ENCODE measurements around the gene ENDOU.

The ENDOU gene

DNA sequence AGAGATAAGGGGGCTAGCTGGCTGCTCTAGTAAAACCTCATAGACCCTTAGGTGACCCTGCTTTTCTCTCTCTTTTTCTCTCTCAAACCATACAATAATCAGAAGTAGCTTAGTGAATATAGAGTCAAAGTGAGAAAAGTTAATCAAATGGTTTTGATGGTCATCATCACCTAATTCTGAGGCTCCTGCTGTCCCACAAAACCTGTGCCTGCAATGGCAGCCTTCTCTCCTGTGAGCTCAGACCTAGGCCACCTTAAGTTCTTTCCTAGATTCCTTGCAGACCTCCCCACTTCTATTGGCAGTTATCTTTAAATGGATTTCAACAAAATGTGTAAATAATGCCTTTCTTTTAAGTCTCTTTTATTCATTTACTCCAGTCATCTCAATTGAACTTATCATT is 17.9 kb downstream of the ENDOU start:
- Histone ChIP-seq H3K27ac (no peak overlapping the region), H3K4me3 (no peak overlapping the region)
- TF ChIP-seq, protein P1, sequence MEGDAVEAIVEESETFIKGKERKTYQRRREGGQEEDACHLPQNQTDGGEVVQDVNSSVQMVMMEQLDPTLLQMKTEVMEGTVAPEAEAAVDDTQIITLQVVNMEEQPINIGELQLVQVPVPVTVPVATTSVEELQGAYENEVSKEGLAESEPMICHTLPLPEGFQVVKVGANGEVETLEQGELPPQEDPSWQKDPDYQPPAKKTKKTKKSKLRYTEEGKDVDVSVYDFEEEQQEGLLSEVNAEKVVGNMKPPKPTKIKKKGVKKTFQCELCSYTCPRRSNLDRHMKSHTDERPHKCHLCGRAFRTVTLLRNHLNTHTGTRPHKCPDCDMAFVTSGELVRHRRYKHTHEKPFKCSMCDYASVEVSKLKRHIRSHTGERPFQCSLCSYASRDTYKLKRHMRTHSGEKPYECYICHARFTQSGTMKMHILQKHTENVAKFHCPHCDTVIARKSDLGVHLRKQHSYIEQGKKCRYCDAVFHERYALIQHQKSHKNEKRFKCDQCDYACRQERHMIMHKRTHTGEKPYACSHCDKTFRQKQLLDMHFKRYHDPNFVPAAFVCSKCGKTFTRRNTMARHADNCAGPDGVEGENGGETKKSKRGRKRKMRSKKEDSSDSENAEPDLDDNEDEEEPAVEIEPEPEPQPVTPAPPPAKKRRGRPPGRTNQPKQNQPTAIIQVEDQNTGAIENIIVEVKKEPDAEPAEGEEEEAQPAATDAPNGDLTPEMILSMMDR (IDR thresholded peaks at IDR 0.05), result no peak
- no peak for DNase-seq (ENCODE audit: low spot score)

DNA sequence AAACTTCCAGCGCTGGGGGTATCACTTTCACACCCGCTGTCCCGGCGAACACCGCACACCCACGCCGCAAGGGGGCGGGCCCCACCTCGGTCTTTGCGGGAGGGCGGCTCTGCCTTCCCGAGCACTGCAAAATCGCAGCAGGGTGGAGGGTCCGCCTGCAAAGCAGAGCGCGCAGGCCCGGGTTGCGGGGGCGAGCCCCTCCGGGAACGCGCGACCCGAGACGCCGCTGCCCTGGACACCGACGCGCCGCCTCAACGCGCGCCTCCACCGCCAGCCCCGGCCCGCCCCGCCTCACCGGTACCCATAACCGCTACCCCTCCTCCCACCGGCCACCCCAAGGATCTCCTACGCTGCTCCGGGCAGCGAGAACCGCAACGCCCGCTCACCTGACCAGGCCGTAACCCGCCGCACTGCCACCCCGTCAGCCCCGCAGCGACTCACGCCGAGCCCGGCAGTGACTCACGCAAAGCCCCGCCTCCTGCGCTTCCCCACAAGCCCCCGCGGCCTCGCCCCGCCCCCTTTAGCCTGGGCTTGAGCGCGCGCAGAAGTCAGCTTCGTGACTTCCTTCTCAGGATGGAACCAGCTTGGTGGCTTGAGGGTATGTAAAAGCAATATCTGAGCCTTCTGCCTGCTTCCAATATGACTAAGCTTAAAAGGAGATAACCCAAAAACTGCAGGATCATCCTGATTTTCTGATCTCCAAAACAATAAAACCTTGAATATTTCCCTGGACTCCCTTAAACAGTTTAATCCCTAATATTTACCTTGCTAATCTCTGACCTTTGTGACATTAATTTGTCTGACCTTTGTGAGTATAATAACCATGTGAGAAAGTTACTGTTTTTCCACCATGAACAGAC is 19.5 kb downstream of the ENDOU start, which contains the start of gene RPAP3:
TSS of gene RPAP3 (minus strand) at position 465 of the 860 bp plus-strand sequence. CDS start 3,190 bp downstream, outside the sequence.
- Histone ChIP-seq H3K27ac (peak within 1 kb of the TSS; percentile 82 to 97), H3K4me3 (peak within 1 kb of the TSS; percentile 100)
- TF ChIP-seq, protein P1 (IDR thresholded peaks at IDR 0.05), result peak; percentile 73
- DNase-seq (ENCODE audit: low spot score), result peak; percentile 98

DNA sequence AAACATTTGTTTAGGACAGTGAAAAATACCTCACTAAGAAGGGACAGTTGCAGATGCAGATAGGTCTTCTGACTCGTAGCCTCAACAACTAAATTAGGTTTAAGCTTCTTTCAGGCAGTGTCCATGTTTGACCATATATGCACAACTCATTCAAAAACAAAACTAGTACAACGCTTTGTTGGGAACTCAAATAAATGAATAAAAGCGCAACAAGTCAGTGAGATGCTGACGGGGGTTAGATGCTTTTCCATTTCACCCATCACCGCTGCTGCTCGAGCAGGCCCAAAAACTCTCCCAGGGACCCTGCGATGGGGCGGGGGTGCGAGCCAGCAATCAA is 20.1 kb downstream of the ENDOU start:
- peak overlapping the region; percentile 100 for H3K4me3 ChIP-seq
- TF ChIP-seq, protein P1 (IDR thresholded peaks at IDR 0.05), result no peak
- no peak for DNase-seq (ENCODE audit: low spot score)
- H3K27ac ChIP-seq, result peak overlapping the region; percentile 82 to 97

DNA sequence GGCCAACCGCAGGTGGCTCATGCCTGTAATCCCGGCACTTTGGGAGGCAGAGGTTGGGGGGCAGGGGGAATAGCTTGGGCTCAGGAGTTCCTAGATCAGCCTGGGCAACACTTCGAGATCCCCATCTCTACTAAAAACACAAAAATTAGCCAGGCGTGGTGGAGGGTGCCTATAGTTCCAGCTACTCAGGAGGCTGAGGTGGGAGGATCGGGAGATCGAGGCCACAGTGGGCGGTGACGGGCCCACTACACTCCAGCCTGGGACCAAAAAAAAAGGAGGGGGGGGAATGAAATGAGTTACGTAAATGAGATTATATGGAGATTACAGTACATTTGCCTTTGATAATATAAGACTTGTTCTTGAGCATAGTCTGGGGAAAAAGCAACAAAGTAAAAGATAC is 20.6 kb downstream of the ENDOU start:
- TF ChIP-seq, protein P1 (IDR thresholded peaks at IDR 0.05), result no peak
- H3K27ac ChIP-seq, result no peak overlapping the region
- no peak for DNase-seq (ENCODE audit: low spot score)
- peak overlapping the region; percentile 100 for H3K4me3 ChIP-seq

DNA sequence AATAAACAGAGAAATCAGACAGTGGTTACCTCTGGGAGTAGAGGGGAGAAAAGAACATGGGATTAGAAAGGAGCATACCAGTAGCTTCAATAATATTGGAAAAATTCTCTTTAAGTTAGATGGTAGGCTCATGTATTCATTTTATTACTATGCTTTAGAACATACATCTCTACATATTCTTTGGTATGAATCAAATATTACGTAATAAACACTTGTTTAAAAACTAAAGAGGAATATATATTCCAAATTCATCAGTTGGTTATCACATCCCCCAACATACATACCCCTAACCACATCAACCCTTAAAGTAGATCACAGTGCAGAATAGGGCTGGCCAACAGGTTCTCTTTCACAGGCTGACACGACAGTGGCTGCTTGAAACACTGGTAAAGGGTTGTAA is 25.0 kb downstream of the ENDOU start:
- H3K27ac ChIP-seq, result no peak overlapping the region
- no peak for DNase-seq (ENCODE audit: low spot score)
- TF ChIP-seq, protein P1 (IDR thresholded peaks at IDR 0.05), result no peak
- H3K4me3 ChIP-seq, result no peak overlapping the region

DNA sequence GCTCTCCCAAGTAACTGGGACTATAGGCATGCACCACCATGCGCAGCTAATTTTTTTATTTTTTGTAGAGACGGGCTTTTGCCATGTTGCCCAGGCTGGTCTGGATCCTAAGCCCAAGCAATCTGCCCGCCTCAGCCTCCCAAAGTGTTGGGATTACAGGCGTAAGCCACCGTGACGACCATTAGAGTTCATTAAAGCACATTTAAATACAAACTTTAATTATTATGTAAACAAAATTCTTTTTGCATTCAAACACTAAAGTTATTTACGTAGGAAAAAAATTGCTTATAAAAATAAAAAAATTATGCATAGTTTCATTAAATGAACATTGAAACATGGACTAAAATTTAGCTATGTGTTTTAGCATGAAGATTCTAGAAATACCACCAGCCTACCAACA is 26.7 kb downstream of the ENDOU start:
- TF ChIP-seq, protein P1 (IDR thresholded peaks at IDR 0.05), result no peak
- no peak for DNase-seq (ENCODE audit: low spot score)
- H3K4me3 ChIP-seq, result no peak overlapping the region
- H3K27ac ChIP-seq, result no peak overlapping the region

DNA sequence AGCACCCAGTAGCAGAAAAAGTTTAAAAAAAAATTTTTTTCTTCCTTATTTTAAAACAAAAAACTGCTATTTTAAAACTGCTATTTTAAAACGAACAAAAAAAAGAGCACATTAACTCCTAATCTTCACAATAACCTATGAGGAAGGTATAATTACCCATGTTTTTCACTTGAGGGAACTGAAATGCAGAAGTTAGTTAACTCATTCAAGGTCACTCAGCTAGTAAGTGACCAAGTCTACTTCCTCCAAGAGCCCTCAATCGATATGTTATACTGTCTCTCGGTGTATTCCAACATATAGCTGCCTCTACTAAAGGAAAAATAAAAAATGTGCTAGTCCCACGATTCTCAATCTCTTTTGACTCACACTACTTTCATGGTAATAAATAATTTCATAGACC is 27.2 kb downstream of the ENDOU start:
- DNase-seq (ENCODE audit: low spot score), result no peak
- no peak overlapping the region for H3K27ac ChIP-seq
- TF ChIP-seq, protein P1 (IDR thresholded peaks at IDR 0.05), result no peak
- no peak overlapping the region for H3K4me3 ChIP-seq

All from coronary artery (tissue), 2 donors.